Mucosa of gallbladder (tissue), 1 donor: ENCODE results near the gene LRP1-AS. TPM values are rescaled to one million over a fixed set of nuclear protein-coding genes. Genes with fewer than 3 reads are reported as not detected.

Experiments
- DNase-seq: peaks from one replicate; pipeline ENCODE4 v3.0.0-alpha.2; 2020; ENCODE audit warnings: low spot score
- total RNA-seq: library from RNA; stranded (reverse); gene quantifications from one replicate; pipeline ENCODE4 v1.2.1, GENCODE V29; 2021
- donor health status: DM: no; HTN: no; CAD: no.

Gene LRP1-AS
- total RNA-seq, 1 donor from 2014 or later: not detected

DNA sequence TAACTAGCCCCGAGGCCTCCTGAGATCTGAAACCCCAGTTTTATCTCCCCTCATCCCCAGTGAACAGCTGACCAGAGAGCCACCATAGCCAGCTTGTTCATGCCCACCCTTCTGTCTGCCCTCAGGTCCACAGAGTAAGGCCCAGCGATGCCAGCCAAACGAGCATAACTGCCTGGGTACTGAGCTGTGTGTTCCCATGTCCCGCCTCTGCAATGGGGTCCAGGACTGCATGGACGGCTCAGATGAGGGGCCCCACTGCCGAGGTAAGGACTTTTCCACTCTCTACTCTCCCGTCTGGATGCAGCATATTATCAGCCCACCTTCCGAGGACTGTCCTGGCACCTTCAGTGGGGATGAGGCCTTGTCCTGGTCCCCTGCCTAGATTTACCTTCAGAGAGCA lies 6.2 kb downstream of the LRP1-AS start:
- no peak for DNase-seq

DNA sequence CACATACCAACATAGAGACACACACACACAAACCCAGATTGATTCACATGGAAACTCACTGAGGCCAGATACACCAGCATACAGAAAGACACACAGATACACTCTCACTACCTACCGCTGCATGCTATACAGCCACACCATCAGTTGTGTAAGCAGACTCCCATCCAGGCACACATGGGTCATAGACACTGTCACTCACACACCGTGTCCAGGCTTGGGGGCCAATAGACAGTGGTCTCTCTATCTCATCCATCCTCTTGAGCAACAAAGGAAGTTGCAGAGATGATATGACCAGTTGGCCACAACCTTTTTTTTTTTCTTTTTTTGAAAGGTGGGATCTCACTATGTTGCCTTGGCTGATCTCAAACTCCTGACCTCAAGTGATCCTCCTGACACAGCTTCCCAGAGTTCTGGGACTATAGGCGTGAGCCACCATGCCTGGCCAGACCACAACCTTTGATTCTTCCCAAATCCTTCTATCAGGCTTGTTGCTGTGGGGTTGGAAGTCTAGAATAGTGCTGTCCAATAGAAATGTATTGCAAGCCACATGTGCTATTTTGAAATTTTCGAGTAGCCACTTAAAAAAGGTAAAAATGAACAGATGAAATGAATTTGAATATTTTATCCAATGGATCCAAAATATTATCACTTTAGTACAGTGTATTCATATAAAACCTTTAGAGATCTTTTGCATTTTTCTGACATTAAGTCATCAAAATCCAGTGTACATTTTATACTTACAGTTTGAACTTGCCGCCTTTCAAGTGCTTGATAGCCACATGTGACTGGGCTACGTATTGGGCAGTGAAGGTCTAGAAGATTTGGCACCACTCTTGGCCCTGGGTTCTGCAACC lies 7.4 kb downstream of the LRP1-AS start:
- no peak for DNase-seq

DNA sequence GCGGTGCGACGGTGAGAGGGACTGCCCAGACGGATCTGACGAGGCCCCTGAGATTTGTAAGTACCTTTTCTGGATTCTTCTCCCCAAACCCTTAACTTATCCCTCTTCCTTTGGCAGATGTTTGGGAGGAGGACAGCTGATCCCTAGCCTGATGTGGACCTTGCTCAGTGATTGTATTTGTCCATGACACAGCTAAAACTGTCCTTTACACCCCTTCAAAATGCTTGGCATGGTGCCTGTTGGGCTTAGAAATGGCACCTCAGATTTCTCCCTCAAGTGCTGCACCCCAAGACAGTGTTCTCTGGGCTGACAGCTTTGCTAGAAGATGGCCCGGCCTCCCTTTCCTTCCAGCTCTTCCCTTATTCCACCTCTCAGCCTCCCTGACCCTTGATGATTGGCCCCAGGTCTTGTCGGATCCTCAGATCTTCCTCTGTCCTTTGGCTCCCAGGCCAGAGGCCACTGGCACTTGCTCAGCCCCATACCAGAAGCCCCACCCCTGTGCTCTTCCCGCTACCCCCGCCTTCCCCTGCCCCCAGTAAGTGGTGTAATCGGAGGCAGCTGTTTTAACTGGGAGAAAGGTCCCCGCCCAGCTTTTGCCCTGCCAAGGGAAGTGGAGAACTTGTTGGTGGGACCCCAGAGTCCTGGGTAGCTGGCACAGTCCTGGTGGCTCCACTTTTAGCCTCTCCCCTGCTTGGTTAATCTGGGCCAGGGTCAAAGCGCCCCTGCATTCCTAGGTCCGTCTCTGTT lies 8.7 kb downstream of the LRP1-AS start:
- DNase-seq: peak; percentile 31

DNA sequence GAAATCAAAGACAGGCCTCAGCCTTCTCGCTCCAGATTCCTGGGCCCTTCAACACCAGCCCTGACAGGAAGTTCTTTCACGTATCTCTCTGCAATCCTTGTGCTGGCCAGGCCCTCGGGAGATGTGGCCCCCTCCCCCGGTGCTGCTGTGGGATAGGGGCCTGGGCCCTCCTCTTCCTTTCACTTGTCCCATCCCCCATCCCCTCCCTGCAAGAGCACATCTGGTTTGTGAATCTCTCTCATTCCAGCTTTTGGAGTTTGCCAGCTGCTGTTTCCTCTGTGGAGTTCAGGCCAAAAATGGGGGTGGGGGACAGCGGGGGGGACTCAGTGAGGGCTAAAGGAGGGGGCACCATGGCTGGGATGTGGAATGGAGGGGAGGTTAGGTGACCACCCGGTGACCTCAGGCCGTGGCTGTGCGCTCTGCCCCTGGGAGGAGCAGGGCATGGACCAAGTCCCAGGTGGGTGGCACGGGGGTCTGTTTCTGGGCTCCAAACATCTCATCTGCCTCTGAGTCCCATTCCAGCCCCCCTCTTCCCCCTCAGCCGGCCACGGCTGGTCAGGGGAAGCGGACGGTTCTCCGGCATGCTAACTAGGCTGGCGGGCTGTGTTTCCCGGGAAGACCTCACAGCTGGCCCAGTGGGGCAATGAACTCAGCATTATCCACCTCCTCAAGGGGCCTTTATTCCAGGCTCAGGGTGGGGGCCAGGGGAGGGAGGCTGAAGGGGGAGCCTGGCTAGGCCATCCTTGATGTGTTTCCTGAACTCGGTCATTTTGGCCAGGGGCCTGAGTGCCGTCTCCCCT lies 11.7 kb downstream of the LRP1-AS start:
- no peak for DNase-seq

DNA sequence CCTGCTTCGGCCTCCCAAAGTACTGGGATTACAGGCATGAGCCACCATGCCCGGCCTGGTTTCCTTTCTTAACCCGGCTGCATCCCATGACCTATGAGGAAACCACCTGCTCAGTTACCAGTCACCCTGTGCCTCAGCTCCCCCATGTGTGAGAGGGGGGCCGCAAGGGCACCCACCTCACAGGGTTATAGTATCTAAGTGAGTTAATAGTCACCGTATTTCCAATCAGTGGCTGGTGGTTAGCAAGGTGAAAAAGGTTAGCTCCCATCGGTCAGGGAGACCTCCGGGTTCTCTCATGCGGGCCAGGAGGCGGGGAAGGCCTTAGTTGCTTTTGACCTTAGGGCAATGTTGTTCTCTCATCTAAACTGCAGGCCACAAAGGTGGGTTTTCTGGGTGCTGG lies 12.5 kb downstream of the LRP1-AS start:
- DNase-seq: no peak

DNA sequence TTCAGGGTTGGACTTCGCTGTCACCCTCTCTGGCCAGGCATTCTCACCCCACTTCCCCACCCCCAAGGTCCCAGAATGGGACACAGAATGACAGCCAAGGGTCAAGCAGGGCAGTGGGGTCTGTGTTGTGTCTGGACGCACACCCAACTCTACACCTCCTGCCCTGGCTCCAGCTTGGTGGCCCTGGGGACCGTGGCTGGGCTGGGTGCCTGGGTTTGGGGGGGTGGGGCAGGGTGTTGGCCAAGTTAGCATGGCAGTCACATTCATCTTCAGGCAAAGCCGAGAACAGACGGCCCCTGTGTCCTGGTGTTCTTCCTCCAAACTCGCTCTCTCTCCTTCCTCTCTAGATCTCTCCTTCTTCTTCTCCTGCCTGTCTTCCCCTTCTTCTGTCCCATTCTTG lies 13.5 kb downstream of the LRP1-AS start:
- no peak for DNase-seq

DNA sequence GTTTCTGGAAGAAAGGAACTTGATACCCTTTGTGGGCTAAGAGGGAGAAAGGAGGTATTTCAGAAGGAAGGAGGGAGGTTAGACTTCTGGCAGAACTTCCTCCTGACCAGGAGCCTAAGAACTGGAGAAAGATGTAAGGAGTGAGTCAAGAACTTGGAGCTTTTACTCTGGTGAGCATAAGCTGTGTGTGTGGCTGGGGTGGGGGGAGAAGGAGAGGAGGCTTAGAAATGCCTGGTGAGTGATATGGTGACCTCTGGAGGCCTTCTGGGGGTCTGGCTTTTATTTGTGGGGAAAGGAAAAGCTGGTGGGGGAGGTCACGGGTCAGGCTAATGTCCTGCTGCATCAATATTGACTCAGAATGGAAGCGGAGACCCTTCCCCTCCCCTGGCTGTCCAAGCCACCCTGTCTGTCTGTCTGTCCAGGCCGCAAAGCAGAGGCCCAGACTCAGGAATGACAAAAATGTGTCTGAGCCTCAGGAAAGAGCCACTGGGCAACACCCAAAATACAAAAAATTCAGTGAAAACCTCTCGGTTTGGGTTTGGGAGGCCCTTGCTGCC lies 14.3 kb downstream of the LRP1-AS start:
- no peak for DNase-seq

DNA sequence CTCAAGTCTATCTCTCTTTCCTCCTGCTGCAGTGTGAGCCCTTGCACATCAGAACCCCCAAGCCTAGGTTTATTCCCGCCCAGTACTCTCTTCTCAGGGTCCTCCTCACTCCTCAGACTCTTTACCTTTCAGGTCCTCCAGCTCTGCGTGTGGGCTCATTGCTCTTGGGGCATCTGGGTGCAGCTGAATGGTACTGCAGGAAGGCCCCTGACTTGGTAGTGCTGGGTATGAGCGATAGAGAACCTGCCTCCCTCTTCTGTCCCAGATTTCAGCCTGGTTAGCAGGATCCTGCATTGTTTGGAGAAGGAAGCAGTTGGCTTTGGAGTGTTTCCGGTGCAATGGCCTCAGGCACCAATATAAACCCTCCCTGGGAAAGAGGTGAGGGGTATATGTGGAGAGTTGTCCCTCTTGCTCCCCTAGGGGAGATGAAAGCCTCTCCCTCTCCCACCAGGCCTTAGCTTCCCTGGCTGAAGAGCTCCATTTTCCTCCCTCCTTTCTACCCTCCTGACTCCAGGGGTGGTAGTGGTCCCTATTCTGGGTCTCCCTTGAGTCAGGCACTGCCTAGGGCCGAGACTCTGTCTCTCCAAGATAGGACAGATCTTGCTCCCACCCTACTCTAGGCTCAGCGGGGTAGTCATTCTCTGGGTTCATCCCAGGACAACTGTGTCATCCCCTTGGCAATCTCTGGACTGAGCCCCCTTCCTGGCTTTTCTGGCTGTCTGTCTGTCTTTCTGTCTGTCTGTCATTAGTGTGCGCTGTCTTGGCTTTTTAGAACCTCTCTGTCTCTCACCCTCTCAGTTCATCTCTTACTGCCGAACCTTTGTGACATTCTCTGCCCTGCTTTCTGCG lies 15.3 kb downstream of the LRP1-AS start:
- no peak for DNase-seq

DNA sequence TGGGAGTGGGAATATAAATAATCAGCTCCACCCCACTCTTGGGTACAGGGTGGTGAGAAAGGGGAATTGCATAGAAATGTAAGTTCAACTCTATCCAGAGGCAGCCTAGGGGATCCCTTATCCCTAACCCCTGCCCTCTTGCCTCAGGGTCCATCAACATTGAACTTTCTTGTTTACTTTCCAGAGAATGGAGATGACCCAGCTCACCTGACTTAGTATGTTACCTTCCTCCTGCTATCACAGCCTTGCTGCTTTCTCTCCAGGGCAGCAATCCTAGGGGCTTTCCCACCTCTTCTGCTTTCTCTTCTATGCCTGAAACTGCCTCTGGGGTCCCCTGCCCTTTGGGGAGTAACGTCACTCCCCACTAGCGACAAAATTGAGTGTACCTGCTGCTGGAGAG lies 16.5 kb downstream of the LRP1-AS start:
- no peak for DNase-seq

DNA sequence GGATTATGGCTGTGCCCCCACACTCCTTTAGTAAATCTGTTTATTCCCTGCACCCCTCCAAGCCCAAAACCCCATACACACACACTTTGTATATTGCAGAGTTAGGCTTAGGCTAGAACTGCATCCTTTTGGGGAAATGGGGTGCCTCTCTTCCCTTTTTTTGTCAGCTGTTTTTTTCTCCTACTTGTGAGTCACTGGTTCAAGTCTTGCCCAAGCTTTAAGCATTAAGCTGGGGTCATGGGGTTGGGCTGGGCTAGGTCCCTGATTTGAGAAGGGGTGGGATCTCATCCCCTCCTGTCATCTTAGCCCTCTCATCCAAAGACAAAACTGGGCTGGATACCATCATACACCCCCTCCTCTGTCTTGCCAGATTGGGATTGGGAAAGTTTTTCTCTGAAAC lies 17.5 kb downstream of the LRP1-AS start:
- no peak for DNase-seq

DNA sequence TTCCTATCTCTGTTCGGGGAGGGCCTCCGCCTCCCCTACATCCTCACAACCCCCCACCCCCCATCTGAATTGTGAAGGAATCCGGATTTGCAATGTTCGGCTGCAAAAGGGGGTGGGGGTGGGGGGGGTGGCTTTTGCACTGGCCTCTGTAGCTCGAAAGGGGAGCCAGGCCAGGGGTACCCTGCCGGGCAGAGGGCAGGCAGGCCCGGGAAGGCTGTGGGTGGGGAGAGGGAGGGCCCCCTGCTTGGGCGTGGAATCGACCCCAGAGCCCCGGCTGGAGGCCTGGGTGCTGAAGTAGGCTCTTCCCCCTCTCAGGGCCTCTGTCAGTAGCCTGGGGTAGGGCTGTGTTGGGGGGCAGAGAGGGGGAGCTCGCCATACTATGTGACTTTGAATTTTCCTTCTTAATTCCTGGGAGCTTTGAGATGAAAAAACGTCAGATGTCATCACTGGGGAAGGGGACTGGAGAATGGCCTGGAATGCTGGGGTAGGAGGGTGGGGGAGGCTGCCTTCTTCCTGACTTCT lies 18.0 kb downstream of the LRP1-AS start:
- no peak for DNase-seq

DNA sequence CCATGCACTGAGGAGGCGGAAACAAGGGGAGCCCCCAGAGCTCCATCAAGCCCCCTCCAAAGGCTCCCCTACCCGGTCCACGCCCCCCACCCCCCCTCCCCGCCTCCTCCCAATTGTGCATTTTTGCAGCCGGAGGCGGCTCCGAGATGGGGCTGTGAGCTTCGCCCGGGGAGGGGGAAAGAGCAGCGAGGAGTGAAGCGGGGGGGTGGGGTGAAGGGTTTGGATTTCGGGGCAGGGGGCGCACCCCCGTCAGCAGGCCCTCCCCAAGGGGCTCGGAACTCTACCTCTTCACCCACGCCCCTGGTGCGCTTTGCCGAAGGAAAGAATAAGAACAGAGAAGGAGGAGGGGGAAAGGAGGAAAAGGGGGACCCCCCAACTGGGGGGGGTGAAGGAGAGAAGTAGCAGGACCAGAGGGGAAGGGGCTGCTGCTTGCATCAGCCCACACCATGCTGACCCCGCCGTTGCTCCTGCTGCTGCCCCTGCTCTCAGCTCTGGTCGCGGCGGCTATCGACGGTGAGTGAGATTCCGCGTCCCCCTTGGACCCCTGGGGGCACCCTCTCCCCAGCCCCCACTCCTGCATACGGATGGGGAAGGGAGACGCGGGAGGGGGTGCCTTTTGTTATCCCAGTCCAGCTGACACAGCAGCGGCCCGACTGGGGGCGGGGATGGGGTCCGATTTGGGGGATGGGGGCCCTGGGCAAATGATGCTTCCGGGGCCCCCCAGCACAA lies 18.7 kb downstream of the LRP1-AS start:
- no peak for DNase-seq

DNA sequence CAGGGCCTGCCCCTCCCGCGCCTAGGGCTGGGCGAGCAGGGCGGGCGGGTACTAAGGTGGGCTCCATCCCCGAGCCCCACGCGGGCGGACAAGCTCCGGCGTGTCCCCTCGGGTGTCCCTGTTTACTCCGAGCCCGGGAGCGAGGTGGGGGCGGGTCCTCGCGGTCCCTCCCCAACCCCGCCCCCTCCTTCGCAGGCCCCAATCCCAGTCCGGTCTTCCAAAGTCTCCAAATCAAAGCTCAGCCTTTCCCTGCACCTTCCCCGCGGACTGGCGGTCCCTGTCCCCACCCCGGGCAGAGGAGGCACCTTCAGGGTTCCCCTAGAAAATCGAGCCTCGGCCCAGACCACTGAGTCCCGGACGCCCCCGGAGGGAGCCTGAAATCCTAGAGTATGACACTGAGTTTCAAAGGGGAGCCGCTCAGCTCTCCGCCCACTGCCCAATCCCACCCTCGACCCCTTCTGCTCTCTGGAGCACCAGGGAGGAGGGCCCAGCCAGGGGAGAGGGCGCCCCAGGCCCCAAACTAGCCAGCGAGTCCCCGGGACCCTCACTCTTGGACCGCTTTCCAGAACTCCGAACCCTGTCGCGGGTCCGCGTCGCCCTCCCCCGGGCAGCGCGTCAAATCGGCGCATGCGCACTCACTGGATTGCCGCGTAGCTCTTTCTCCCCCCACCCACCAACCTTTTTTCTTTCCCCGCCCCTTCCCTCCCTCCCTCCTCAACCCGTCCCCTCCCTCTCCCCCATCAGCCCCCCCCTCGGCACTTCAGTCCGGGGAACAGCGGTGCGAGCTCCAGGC lies 19.5 kb downstream of the LRP1-AS start, which contains the start of gene LRP1:
Gene LRP1 (plus strand): TSS at position 758 of the 793 bp plus-strand sequence. CDS start 482 bp downstream, outside the sequence.
- peak; percentile 85 for DNase-seq

DNA sequence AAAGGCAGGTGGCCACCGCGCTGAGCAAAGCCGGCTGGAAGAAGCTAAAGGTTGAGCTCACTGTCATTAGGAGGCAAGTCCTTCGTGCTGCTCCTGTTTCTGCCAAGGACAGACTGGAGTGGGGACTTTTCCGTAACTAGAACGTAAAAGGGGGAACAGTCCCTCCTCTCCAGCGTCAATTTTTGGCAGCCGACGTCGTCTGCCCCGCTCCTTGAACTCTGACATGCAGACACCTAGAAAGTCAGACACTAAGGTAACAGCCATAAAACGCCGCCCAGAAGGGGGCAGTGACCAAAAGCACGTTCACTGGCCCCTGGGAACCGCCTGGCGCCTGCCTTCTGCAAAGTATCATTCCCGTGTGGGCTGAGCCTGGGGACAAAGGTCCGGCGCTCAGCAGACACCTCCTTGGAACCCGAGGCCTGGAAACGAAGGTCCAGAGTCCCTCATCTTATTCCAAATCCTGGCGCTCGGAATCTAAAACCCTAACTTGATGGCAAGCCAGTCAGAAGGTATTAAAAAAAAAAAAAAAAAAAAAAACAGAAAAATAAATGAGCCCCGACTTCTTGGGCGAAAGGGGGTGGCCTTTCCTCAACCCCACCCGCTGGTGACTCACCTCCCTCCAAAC lies 20.2 kb downstream of the LRP1-AS start:
- DNase-seq: peak; percentile 78

DNA sequence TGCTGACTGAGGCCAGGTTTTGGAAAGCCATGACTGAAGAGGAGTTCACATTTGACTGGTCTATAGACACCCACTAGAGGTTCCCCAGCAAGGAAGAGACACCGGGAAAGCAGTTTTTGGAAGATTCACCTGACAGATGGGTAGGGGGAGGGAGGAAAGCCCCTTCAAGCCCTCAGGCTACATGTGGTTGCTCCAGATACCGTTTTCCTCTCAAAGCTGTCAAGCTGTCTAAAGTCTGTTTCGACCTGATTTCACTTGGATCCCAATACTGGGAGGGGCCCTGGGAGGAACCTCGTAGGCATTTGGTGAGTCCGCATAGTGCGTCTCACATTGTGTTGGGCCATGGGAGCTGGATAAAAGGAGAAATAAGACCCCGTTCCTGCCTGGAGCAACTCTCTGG lies 20.9 kb downstream of the LRP1-AS start:
- DNase-seq: no peak

DNA sequence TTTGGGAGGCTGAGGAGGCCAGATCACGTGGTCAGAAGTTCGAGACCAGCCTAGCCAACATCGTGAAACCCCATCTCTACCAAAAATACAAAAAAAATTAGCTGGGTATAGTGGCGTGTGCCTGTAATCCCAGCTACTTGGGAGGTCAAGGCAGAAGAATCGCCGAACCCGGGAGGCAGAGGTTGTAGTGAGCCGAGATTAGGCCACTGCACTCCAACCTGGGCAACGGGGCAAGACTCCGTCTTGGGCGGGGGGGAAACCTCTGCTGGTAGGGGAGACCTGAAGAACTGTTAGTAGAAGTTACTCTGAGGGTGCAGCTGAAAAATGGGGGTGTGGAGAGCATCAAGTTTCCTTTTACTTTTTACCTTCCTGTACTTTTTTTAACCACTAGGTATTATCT lies 21.4 kb downstream of the LRP1-AS start:
- no peak for DNase-seq

DNA sequence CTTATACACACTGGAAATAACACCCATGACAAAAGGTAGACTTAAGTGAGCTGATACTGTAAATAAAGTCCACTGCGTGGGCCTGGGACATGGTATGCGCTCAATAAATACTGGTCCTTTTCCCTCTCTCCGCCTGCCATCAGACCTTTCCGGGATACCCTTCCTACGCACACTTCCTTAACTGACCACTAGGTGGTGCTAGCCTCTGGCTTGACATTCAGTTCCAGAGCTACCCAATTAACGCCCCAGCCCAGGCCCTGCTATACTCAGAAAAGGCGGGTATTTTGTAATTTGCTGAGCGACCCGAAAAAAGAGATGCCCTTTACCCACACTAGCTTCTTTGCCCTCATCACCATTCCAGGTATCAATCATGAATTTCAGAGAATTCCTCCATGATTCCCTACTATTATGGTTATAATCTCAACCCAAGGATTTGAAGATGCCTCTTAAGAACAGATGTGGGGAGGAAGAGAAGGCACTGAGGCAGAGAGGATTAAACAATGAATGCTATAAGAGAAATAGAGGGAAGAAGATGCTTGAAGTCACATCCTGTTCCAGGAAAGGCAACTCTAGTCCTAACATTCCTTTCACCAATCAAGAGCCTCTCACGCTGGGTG lies 23.1 kb downstream of the LRP1-AS start:
- DNase-seq: peak; percentile 84

DNA sequence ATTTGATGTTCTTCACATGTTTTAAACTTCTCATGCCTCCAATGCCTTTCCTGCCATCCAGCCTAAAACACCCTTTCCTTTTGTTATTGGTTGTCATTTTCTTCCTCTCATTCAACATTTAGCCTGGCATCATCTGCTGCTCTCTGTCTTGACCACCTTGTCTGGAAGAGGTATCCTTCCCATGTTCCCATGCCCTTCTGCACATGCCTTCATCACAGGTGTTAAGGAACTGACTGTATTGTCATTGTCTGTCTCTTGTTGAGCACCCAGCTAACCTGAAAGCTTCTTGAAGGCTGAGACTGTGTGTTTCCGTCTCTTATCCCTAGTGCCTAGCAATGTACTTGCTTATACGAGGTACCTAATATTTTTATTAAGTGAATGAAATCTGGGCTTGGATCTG lies 23.6 kb downstream of the LRP1-AS start:
- no peak for DNase-seq
